Esophagus muscularis mucosa (tissue), 4 donors: ENCODE data around the gene TP53RK. TPM values are rescaled to one million over a fixed set of nuclear protein-coding genes. Genes with fewer than 3 reads are reported as not detected.

Experiments used
- DNase-seq: peaks from one replicate; pipeline ENCODE4 v3.0.0-alpha.2; 2017; ENCODE audit errors: extremely low spot score
- H3K27ac ChIP-seq, 4 donors: fragments of 200-600 bp; sonication (generic); replicated peaks in 1 of 4; 1 replicate in 3 of 4; 2 replicates in 1 of 4; pipeline ENCODE4 v1.5.1; 2016 to 2019; ENCODE audit warnings: mild to moderate bottlenecking in 1 of 4
- H3K27me3 ChIP-seq, 4 donors: fragments of 200-600 bp; sonication (generic); one replicate each; pipeline versions ENCODE4 v1.5.1 to v1.6.0; 2016 to 2019
- H3K36me3 ChIP-seq, 4 donors: fragments of 200-600 bp; sonication (generic); one replicate each; pipeline ENCODE4 v1.5.1; 2016 to 2019
- H3K4me1 ChIP-seq, 4 donors: fragments of 200-600 bp; sonication (generic); one replicate each; pipeline ENCODE4 v1.5.1; 2016 to 2019
- H3K4me3 ChIP-seq, 4 donors: fragments of 200-600 bp; sonication (generic); 1 replicate in 2 of 4; 2 replicates in 2 of 4; pipeline ENCODE4 v1.5.1; 2016 to 2019; ENCODE audit warnings: mild to moderate bottlenecking in 4 of 4, moderate library complexity in 1 of 4
- H3K9me3 ChIP-seq, 4 donors: fragments of 200-600 bp; sonication (generic); 1 replicate in 3 of 4; 2 replicates in 1 of 4; pipeline ENCODE4 v1.5.1; 2016 to 2019
- EP300 ChIP-seq: sonication (generic); formaldehyde crosslinking; IDR thresholded peaks from one replicate; pipeline ENCODE4 v1.6.1; 2017; ENCODE audit warnings: antibody characterized with exemption
- POLR2A ChIP-seq: fragments of 450-650 bp; IDR thresholded peaks from one replicate; pipeline ENCODE4 v1.6.1; 2017; ENCODE audit warnings: antibody characterized with exemption, moderate library complexity, mild to moderate bottlenecking, low read depth
- POLR2AphosphoS5 ChIP-seq, 2 donors: sonication (generic); formaldehyde crosslinking; IDR thresholded peaks; one replicate each; pipeline ENCODE4 v1.6.1; 2017; ENCODE audit warnings: antibody characterized with exemption in 2 of 2
- WGBS: methylation state at CpG from one replicate; pipeline ENCODE4 v1.1.5; 2018; 5-methylcytosine and 5-hydroxymethylcytosine counted together
- intact Hi-C: fragments of 100-400 bp; cut with DNase I; formaldehyde crosslinking; loops from one replicate; pipeline ENCODE4 v1.15.1; 2023
- total RNA-seq, 4 donors: library from RNA; depleted of rRNA; stranded (reverse); fragments of >200 nt; gene quantifications; one replicate each; pipeline versions ENCODE4 v1.1.0 to v1.2.1, GENCODE V29; 2016
- TF ChIP-seq, protein P1 (sequence below), 3 experiments: fragments of 200-600 bp in 2 of 3; fragments of 450-650 bp in 1 of 3; sonication (generic) in 2 of 3; IDR thresholded peaks; one replicate each; pipeline ENCODE4 v1.5.1; 2017 to 2019; ENCODE audit warnings: antibody characterized with exemption in 3 of 3, mild to moderate bottlenecking in 2 of 3, moderate library complexity in 1 of 3

TP53RK gene
- total RNA-seq, 4 donors from 2014 or later = 19.9 to 22.2 (median 21.0) TPM

DNA sequence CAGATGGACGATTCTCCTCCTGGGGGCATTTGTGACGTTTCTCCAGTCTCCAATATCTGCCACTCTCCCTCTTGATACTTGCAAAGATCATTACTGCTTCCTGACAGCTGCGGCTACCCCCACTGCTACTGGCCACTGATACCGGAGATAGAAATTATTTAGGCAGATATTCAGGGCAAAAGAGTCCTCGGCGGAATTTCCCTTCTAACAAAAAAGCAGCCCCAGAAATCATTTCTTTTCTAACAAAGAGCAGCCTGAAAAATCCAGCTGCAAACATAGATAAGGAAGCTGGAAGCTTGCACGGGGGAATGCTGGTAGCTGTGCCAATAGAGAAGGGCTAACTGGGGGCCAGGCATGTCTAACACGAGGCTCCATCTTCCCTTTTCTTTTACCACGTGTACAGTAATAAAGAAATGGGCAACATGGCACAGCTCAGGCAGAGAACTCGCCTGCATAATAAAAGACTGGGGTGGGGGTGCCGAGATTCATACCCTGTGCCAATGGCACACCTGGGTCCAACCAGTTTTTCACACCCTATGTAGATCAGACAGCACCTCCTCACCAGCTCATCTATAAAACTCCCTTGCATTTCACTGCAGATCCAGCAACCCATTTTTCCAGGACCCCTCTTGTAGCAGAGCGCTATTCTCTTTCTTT is 6.1 kb downstream of the TP53RK start:
- TF ChIP-seq, protein P1, sequence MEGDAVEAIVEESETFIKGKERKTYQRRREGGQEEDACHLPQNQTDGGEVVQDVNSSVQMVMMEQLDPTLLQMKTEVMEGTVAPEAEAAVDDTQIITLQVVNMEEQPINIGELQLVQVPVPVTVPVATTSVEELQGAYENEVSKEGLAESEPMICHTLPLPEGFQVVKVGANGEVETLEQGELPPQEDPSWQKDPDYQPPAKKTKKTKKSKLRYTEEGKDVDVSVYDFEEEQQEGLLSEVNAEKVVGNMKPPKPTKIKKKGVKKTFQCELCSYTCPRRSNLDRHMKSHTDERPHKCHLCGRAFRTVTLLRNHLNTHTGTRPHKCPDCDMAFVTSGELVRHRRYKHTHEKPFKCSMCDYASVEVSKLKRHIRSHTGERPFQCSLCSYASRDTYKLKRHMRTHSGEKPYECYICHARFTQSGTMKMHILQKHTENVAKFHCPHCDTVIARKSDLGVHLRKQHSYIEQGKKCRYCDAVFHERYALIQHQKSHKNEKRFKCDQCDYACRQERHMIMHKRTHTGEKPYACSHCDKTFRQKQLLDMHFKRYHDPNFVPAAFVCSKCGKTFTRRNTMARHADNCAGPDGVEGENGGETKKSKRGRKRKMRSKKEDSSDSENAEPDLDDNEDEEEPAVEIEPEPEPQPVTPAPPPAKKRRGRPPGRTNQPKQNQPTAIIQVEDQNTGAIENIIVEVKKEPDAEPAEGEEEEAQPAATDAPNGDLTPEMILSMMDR (IDR thresholded peaks at IDR 0.05) = no peak
- no peak for TF ChIP-seq POLR2A
- TF ChIP-seq POLR2AphosphoS5 (IDR thresholded peaks at IDR 0.05) = no peak
- TF ChIP-seq EP300 = no peak
- no peak for DNase-seq
- no peaks in the 10 kb centered on the region for H3K27me3 ChIP-seq
- peak overlapping the region; percentile 44 to 50 (median 47) for H3K4me3 ChIP-seq
- WGBS = 49% methylated on average over 12 of the region's 12 CpGs
- peak overlapping the region; percentile 59 to 77 (median 66) for H3K27ac ChIP-seq
- H3K9me3 ChIP-seq = no peaks in the 10 kb centered on the region
- peaks cover 29 to 67% (median 58%) of the 10 kb centered on the region in 4 donors for H3K4me1 ChIP-seq
- intact Hi-C loops = loop anchor here (5.0 kb wide), 1 partner anchor 111 kb away; no protein-coding TSS in a partner anchor
- H3K36me3 ChIP-seq = peaks cover 0 to 22% (median 17%) of the 10 kb centered on the region in 4 donors

DNA sequence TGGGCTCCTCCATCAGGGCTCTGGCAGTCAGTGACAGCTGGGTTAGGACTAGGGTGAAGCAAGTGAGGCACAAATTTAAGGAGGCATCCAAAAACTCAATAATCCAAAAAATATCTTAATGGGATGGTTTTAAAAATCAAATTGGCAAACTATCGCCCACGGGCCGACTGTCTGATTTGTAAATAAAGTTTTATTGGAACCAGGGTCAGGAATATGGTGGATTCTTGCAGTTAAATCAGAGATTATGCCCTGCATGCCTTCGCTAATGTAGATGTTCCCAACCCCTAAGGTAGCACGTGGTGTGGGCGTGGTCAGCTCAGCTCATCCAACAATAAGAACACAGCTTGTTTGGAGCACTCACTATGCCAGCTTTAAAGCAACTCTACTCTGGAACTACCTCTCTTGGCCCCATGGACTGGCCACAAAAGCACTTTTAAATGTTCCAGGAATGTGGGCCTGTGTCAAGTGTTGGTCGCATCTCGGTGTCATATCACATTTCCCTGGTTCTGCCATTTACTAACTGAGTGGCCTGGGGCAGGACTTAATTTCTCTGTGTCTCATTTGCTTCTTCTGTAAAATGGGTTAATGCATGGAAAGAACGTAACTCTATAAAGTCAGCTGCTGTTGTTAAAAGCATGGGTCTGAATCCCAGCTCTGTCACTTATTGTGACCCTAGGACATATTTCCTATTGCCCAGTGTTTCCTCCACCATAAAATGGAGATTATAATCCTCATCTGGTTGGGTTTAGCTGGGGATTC is 7.0 kb downstream of the TP53RK start:
- TF ChIP-seq POLR2A = no peak
- TF ChIP-seq, protein P1 (IDR thresholded peaks at IDR 0.05) = no peak
- no peak for TF ChIP-seq EP300
- no peak for TF ChIP-seq POLR2AphosphoS5 (IDR thresholded peaks at IDR 0.05)
- WGBS = 87% methylated on average over 9 of the region's 9 CpGs
- intact Hi-C loops = loop anchor here (5.0 kb wide), 1 partner anchor 110 kb away; no protein-coding TSS in a partner anchor

DNA sequence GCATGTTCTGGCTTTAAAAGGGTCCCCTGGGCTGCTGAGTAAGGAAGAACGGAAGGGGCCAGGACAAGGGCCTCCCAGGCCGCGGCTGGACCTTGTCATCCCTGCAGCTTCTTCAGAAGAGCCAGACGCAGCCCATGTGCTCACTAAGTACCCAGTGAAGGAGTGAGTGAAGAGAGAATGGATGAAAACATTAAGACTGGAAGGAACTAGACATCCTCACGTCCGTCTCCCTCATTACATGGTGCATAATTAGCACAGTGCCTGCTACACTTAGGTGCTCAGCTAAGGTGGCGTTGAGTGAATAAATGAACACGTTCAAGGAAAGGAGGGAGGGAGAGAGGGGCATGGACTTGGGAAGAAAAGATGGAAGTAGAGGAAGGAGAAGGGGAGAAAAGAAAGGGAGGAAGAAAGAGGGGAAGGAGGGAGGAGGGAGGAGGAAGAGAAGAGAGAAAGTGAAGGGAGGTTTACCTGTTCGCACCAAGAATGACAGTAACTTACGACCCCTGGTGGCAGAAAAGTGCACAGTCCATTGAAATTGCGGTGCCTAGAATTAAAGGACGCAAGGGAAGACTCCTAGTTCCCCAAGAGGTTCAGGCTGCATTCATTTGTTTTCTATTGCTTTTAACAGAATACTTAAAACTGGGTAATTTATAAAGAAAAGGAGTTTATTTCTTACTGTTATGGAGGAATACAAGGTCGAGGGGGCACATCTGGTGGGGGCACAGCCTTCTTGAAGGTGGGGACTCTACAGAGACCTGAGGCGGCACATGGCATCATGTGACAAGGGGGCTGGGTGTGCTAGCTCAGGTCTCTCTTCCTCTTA is 8.0 kb downstream of the TP53RK start:
- TF ChIP-seq, protein P1 (IDR thresholded peaks at IDR 0.05) = peak; percentile 71 to 81 (median 72)
- TF ChIP-seq POLR2AphosphoS5 (IDR thresholded peaks at IDR 0.05) = no peak
- TF ChIP-seq POLR2A = no peak
- TF ChIP-seq EP300 = no peak
- Histone ChIP-seq H3K27me3 (no peaks in the 10 kb centered on the region), H3K9me3 (no peaks in the 10 kb centered on the region), H3K4me1 (peaks cover 13 to 48% (median 40%) of the 10 kb centered on the region in 4 donors), H3K27ac (no peak overlapping the region), H3K36me3 (peaks cover 0 to 14% (median 9%) of the 10 kb centered on the region in 4 donors), H3K4me3 (no peak overlapping the region)
- no peak for DNase-seq
- WGBS = 49% methylated on average over 14 of the region's 14 CpGs
- intact Hi-C loops = loop anchor here (5.0 kb wide), 1 partner anchor 109 kb away; no protein-coding TSS in a partner anchor

More for the DNA sequence above, 7.0 kb downstream of the TP53RK start:
- Histone ChIP-seq H3K27me3 (no peaks in the 10 kb centered on the region), H3K4me1 (peaks cover 20 to 58% (median 49%) of the 10 kb centered on the region in 4 donors), H3K36me3 (peaks cover 0 to 22% (median 17%) of the 10 kb centered on the region in 4 donors), H3K9me3 (no peaks in the 10 kb centered on the region), H3K4me3 (no peak overlapping the region), H3K27ac (no peak overlapping the region)
- no peak for DNase-seq

DNA sequence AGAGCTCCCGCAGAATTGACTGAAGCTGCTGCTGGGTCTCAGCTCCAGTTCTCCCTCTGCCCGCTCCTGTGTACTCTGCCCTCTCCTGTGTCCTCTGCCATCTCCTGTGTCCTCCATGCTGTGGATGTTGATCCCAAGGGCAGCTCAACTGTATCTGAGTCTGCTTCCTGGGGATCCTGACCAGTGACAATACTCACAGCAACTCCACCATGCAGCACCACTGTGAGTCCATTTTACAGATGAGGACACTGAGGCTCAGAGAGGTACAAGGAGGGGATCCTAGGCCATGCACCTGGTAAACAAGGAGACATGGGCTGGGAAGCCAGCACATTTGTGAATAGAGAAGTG is 8.6 kb downstream of the TP53RK start:
- WGBS = no CpG with 5 or more reads among the region's 2 CpGs
- peaks cover 13 to 44% (median 39%) of the 10 kb centered on the region in 4 donors for H3K4me1 ChIP-seq
- intact Hi-C loops = loop anchor here (5.0 kb wide), 1 partner anchor 108 kb away; no protein-coding TSS in a partner anchor
- TF ChIP-seq, protein P1 (IDR thresholded peaks at IDR 0.05) = no peak
- no peak for TF ChIP-seq EP300
- no peak for TF ChIP-seq POLR2AphosphoS5 (IDR thresholded peaks at IDR 0.05)
- no peak for TF ChIP-seq POLR2A
- no peak overlapping the region for H3K4me3 ChIP-seq
- H3K36me3 ChIP-seq = peaks cover 0 to 10% (median 6%) of the 10 kb centered on the region in 4 donors
- no peak overlapping the region for H3K27ac ChIP-seq
- DNase-seq = no peak
- H3K9me3 ChIP-seq = no peaks in the 10 kb centered on the region
- no peaks in the 10 kb centered on the region for H3K27me3 ChIP-seq
